Right lobe of liver (tissue), 4 donors: Measurements from ENCODE around the gene CYBC1.

ENCODE experiments used
- CTCF ChIP-seq, 4 donors: fragments of 200-600 bp in 3 of 4; fragments of 450-650 bp in 1 of 4; IDR thresholded peaks; one replicate each; pipeline versions ENCODE4 v1.5.1 to v1.8.0; 2016 to 2022; ENCODE audit warnings: antibody characterized with exemption in 4 of 4, mild to moderate bottlenecking in 2 of 4
- POLR2A ChIP-seq: fragments of 450-650 bp; IDR thresholded peaks from one replicate; pipeline ENCODE4 v1.6.1; 2017; ENCODE audit warnings: antibody characterized with exemption, mild to moderate bottlenecking
- donor health status: DM: no; HTN: no; CAD: no.
- donor health status: DM: no; HTN: no; CAD: no.
- donor health status: DM: no; HTN: yes; CAD: no.

DNA sequence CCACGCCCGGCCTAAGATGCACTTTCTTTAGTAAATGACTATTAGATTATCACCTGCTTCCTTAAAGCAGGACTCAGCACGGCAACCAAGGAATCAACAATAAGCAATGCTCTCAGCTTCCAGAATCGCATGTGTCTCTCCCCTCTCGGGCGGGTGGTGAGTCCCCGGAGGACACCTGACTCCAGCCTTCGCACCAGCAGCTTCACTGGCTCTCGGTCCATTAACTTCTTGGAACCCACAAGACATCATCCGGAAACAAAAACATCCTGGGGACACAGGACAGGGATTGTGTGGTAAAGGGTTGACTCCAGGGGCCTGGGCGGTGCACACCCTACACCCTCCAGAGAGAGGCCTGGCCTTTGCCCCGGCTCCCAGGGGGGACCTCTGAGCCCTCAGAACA is 56.3 kb downstream of the CYBC1 start:
- TF ChIP-seq CTCF (IDR thresholded peaks at IDR 0.05) (no peak), POLR2A (no peak)
